OCI-LY3 (cell line): ENCODE results near the gene TMEM213.

ENCODE experiments used
- H2AFZ ChIP-seq: fragments of 200-600, 300-600 bp; shearing (Covaris generic); 2 replicates; pipeline ENCODE4 v1.6.0; 2014; ENCODE audit warnings: antibody characterized with exemption, low read depth, low read length
- H3K27ac ChIP-seq: fragments of 200-600, 300-600 bp; sonication (generic); 2 replicates; pipeline ENCODE4 v1.5.1; 2014; ENCODE audit warnings: mild to moderate bottlenecking, low read length, moderate library complexity, mixed read lengths
- H3K27me3 ChIP-seq: fragments of 200-600, 300-600 bp; sonication (generic); 2 replicates; pipeline ENCODE4 v1.6.1; 2014; ENCODE audit warnings: low read depth, low read length, mixed read lengths
- H3K36me3 ChIP-seq: fragments of 200-600, 300-600 bp; sonication (generic); replicated peaks from 2 replicates; pipeline ENCODE3; 2014; ENCODE audit warnings: low read depth, low read length, mixed read lengths
- H3K4me1 ChIP-seq: fragments of 300-600, 200-600 bp; sonication (generic); 2 replicates; pipeline ENCODE4 v1.6.1; 2014; ENCODE audit warnings: low read length, mixed read lengths
- H3K4me2 ChIP-seq: fragments of 200-600, 300-600 bp; sonication (generic); 2 replicates; pipeline ENCODE4 v1.6.1; 2014; ENCODE audit warnings: low read length, mixed read lengths
- H3K4me3 ChIP-seq: fragments of 300-600, 200-600 bp; sonication (generic); 2 replicates; pipeline ENCODE4 v1.5.1; 2014; ENCODE audit warnings: antibody characterized with exemption, mild to moderate bottlenecking, low read length, moderate library complexity
- H3K79me2 ChIP-seq: fragments of 300-600, 200-600 bp; shearing (Covaris generic); 2 replicates; pipeline ENCODE4 v1.6.1; 2014; ENCODE audit warnings: mild to moderate bottlenecking, low read length, mixed read lengths
- H3K9ac ChIP-seq: fragments of 300-600, 200-600 bp; shearing (Covaris generic); 2 replicates; pipeline ENCODE4 v1.6.0; 2014; ENCODE audit warnings: mild to moderate bottlenecking, low read length, moderate library complexity
- H3K9me3 ChIP-seq: fragments of 200-600, 300-600 bp; shearing (Covaris generic); 2 replicates; pipeline ENCODE4 v1.6.1; 2014; ENCODE audit warnings: low read length, mixed read lengths; ENCODE audit not compliant: insufficient read depth
- H4K20me1 ChIP-seq: fragments of 200-600, 300-600 bp; sonication (generic); 2 replicates; pipeline ENCODE4 v1.6.1; 2016; ENCODE audit warnings: low read length, mixed read lengths; ENCODE audit not compliant: insufficient read depth
- CTCF ChIP-seq: fragments of 200-600, 300-600 bp; sonication (generic); IDR thresholded peaks from 2 replicates; pipeline ENCODE4 v1.5.1; 2014; ENCODE audit warnings: antibody characterized with exemption, low read length, low read depth
- EZH2phosphoT487 ChIP-seq: fragments of 200-600 bp; shearing (Covaris generic); IDR thresholded peaks from 2 replicates; pipeline ENCODE4 v1.6.1; 2018; ENCODE audit warnings: antibody characterized with exemption, mixed run types, low read depth

Gene TMEM213

GRCh38 chr7:138833596-138833995, 35.8 kb downstream of the TMEM213 start:
- H2AFZ ChIP-seq, result no peak overlapping the region
- TF ChIP-seq CTCF (no peak), EZH2phosphoT487 (no peak)
- no peaks in the 10 kb centered on the region for H3K9me3 ChIP-seq
- no peak overlapping the region for H3K4me3 ChIP-seq
- peaks cover 23% of the 10 kb centered on the region for H3K4me1 ChIP-seq
- H3K4me2 ChIP-seq, result no peak overlapping the region
- peaks cover 6% of the 10 kb centered on the region for H3K36me3 ChIP-seq
- H3K9ac ChIP-seq, result no peak overlapping the region
- no peaks in the 10 kb centered on the region for H3K79me2 ChIP-seq
- no peaks in the 10 kb centered on the region for H4K20me1 ChIP-seq
- no peak overlapping the region for H3K27ac ChIP-seq
- peaks cover 9% of the 10 kb centered on the region for H3K27me3 ChIP-seq

- Histone ChIP-seq H3K4me1 (peaks cover 23% of the 10 kb centered on the region), H3K4me2 (peak overlapping the region; percentile 51), H2AFZ (no peak overlapping the region), H3K4me3 (peak overlapping the region; percentile 39), H3K79me2 (no peaks in the 10 kb centered on the region), H3K9me3 (no peaks in the 10 kb centered on the region), H3K9ac (no peak overlapping the region), H3K27ac (no peak overlapping the region), H4K20me1 (no peaks in the 10 kb centered on the region), H3K36me3 (peaks cover 6% of the 10 kb centered on the region), H3K27me3 (peaks cover 9% of the 10 kb centered on the region)
- TF ChIP-seq EZH2phosphoT487 (no peak), CTCF (no peak)
Observed at GRCh38 chr7:138834583-138834982, 36.8 kb downstream of the TMEM213 start.

- TF ChIP-seq CTCF (no peak), EZH2phosphoT487 (no peak)
- Histone ChIP-seq H3K4me2 (peak overlapping the region; percentile 51), H3K36me3 (peaks cover 6% of the 10 kb centered on the region), H2AFZ (no peak overlapping the region), H3K9me3 (no peaks in the 10 kb centered on the region), H3K9ac (no peak overlapping the region), H3K4me3 (peak overlapping the region; percentile 39), H3K27ac (no peak overlapping the region), H4K20me1 (no peaks in the 10 kb centered on the region), H3K79me2 (no peaks in the 10 kb centered on the region), H3K4me1 (peaks cover 23% of the 10 kb centered on the region), H3K27me3 (peaks cover 9% of the 10 kb centered on the region)
Observed at GRCh38 chr7:138835087-138835486, 37.3 kb downstream of the TMEM213 start.

DNA sequence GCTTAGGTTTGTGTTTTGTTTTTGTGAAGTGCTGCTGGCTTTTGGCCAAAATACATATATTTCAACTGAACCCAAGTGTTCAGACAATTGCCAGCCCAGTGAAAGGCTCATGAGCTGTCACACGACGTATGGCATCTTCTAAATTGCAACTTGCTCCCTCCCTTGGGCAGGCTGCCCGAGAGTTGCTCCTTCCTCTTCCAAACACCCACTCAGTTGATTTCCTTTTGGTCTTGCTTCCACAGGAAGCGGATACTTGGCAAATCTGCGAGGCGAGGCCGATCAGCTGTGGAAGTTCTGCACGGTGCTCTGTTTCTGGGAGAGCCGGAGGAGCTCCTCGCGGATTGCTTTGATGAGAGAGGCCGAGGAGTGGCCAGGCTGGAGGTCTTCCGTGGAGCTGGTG, 39.8 kb downstream of the TMEM213 start:
- Histone ChIP-seq H3K79me2 (no peaks in the 10 kb centered on the region), H3K36me3 (peaks cover 6% of the 10 kb centered on the region), H3K4me2 (no peak overlapping the region), H3K27ac (no peak overlapping the region), H3K9me3 (no peaks in the 10 kb centered on the region), H4K20me1 (no peaks in the 10 kb centered on the region), H2AFZ (no peak overlapping the region), H3K4me1 (peaks cover 23% of the 10 kb centered on the region), H3K27me3 (peaks cover 8% of the 10 kb centered on the region), H3K9ac (no peak overlapping the region), H3K4me3 (no peak overlapping the region)
- TF ChIP-seq EZH2phosphoT487 (no peak), CTCF (no peak)
